Prostate gland (tissue), 2 donors: ENCODE results near the gene ASXL1.

Source experiments
- CTCF ChIP-seq, 4 experiments: fragments of 200-600 bp in 2 of 4; fragments of 450-650 bp in 2 of 4; sonication (generic) in 2 of 4; IDR thresholded peaks; 1 replicate in 3 of 4; 2 replicates in 1 of 4; pipeline ENCODE4 v1.5.1; 2016 to 2019; ENCODE audit warnings: antibody characterized with exemption in 4 of 4, mild to moderate bottlenecking in 2 of 4, moderate library complexity in 2 of 4
- POLR2A ChIP-seq: fragments of 450-650 bp; IDR thresholded peaks from one replicate; pipeline ENCODE4 v1.6.1; 2016; ENCODE audit warnings: antibody characterized with exemption, mild to moderate bottlenecking
- POLR2AphosphoS5 ChIP-seq: sonication (generic); formaldehyde crosslinking; IDR thresholded peaks from one replicate; pipeline ENCODE4 v1.6.1; 2017; ENCODE audit warnings: antibody characterized with exemption

GRCh38 chr20:32391003-32391402 lies 32.9 kb downstream of the ASXL1 start:
- no peak for TF ChIP-seq CTCF (IDR thresholded peaks at IDR 0.05)
- TF ChIP-seq POLR2AphosphoS5: peak; percentile 55
- TF ChIP-seq POLR2A: no peak
